Neural crest cell (in vitro differentiated cells): Measurements from ENCODE around the gene GPATCH8. TPM values are rescaled to one million over a fixed set of nuclear protein-coding genes. Genes with fewer than 3 reads are reported as not detected.

ENCODE experiments used
- DNase-seq: peaks from one replicate; pipeline ENCODE4 v3.0.0; 2021; ENCODE audit warnings: low read depth, mixed read lengths, low spot score
- H3K27ac Mint-ChIP-seq: one replicate; pipeline ENCODE4 v1.8.0; 2021; ENCODE audit warnings: mild to moderate bottlenecking, mixed read lengths; ENCODE audit not compliant: unreplicated experiment
- H3K27me3 Mint-ChIP-seq: 2 replicates; pipeline ENCODE4 v1.8.0; 2021; ENCODE audit warnings: low read depth, mild to moderate bottlenecking, mixed read lengths
- H3K36me3 Mint-ChIP-seq: 2 replicates; pipeline ENCODE4 v1.8.0; 2021; ENCODE audit warnings: low read depth, mild to moderate bottlenecking, mixed read lengths
- H3K4me1 Mint-ChIP-seq: 2 replicates; pipeline ENCODE4 v1.8.0; 2021; ENCODE audit warnings: mixed read lengths
- H3K4me3 Mint-ChIP-seq: one replicate; pipeline ENCODE4 v1.8.0; 2021; ENCODE audit warnings: mild to moderate bottlenecking, mixed read lengths
- H3K9me3 Mint-ChIP-seq: 2 replicates; pipeline ENCODE4 v1.8.0; 2021; ENCODE audit warnings: mixed read lengths
- total RNA-seq: library from RNA; stranded (reverse); gene quantifications from 2 replicates; pipeline ENCODE4 v1.2.1, GENCODE V29; 2021
- TF ChIP-seq, protein P1 (sequence below): fragments of 200-600 bp; sonication (generic); conservative IDR thresholded peaks from 2 replicates; pipeline ENCODE4 v1.5.0; 2021; ENCODE audit warnings: antibody characterized with exemption, mild to moderate bottlenecking

GPATCH8 gene
- total RNA-seq, 1 donor from 2014 or later, result 47.0 TPM

DNA sequence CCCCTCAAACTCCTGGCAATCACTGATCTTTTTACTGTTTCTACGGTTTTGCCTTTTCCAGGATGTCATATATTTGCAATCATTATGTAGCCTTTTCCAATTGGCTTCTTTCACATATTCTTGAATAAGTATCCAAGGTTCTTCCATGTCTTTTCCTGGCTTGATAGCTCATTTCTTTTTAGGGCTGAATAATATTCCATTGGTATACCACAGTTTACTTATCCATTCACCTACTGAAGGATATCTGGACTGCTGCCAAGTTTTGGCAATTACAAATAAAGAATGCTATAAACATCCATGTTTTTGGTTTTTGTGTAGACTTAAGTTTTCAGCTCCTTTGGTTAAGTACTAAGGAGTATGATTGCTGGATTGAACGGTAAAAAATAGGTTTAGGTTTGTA lies 16.0 kb downstream of the GPATCH8 start:
- H3K27ac Mint-ChIP-seq, result no peak overlapping the region
- TF ChIP-seq, protein P1, sequence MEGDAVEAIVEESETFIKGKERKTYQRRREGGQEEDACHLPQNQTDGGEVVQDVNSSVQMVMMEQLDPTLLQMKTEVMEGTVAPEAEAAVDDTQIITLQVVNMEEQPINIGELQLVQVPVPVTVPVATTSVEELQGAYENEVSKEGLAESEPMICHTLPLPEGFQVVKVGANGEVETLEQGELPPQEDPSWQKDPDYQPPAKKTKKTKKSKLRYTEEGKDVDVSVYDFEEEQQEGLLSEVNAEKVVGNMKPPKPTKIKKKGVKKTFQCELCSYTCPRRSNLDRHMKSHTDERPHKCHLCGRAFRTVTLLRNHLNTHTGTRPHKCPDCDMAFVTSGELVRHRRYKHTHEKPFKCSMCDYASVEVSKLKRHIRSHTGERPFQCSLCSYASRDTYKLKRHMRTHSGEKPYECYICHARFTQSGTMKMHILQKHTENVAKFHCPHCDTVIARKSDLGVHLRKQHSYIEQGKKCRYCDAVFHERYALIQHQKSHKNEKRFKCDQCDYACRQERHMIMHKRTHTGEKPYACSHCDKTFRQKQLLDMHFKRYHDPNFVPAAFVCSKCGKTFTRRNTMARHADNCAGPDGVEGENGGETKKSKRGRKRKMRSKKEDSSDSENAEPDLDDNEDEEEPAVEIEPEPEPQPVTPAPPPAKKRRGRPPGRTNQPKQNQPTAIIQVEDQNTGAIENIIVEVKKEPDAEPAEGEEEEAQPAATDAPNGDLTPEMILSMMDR, result no peak
- H3K4me3 Mint-ChIP-seq, result no peak overlapping the region
- no peaks in the 10 kb centered on the region for H3K9me3 Mint-ChIP-seq
- no peaks in the 10 kb centered on the region for H3K27me3 Mint-ChIP-seq
- H3K4me1 Mint-ChIP-seq, result peaks cover 5% of the 10 kb centered on the region
- H3K36me3 Mint-ChIP-seq, result peaks cover 5% of the 10 kb centered on the region
- DNase-seq, result no peak

DNA sequence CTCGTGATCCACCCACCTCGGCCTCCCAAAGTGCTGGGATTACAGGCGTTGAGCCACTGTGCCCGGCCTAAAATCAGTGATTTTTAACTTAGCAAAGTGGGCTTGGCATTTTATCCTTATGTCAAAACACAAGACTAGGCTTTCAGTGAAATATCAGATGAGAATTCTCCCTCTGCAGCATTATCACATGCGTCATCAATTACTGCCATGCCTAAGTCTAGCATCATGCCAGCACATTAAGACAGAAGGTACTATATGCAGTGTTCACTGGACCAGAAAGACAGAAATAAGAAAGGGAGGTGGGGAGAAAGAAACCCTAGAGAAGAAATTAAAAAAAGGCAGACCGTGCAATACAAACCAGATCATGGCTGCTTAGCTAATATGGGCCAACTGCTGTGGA lies 29.8 kb downstream of the GPATCH8 start:
- no peak overlapping the region for H3K4me3 Mint-ChIP-seq
- H3K4me1 Mint-ChIP-seq, result no peaks in the 10 kb centered on the region
- H3K27ac Mint-ChIP-seq, result no peak overlapping the region
- TF ChIP-seq, protein P1, result no peak
- DNase-seq, result no peak
- H3K9me3 Mint-ChIP-seq, result no peaks in the 10 kb centered on the region
- H3K36me3 Mint-ChIP-seq, result no peaks in the 10 kb centered on the region
- H3K27me3 Mint-ChIP-seq, result no peaks in the 10 kb centered on the region

DNA sequence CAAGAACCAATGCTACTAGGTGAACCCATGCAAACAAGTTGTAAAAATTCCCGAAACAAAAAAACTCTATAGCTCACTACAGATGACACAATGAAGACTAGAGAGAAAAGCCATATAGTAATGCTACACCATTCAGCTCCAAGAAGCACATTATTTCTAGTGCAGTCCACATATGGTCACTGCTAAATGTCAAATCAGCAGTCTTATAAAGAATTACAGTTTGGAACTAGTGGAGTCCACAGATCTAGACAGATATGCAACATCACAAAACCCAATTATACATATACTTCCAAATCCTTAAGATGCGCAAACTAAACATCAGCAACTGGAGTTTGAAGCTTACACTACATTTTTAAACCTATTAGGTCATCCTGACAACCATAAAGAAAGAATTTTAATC lies 33.5 kb downstream of the GPATCH8 start:
- Mint-ChIP-seq H3K27ac (no peak overlapping the region), H3K27me3 (no peaks in the 10 kb centered on the region), H3K36me3 (peaks cover 2% of the 10 kb centered on the region), H3K4me1 (peaks cover 13% of the 10 kb centered on the region), H3K4me3 (no peak overlapping the region), H3K9me3 (no peaks in the 10 kb centered on the region)
- TF ChIP-seq, protein P1, result no peak
- no peak for DNase-seq

GRCh38 chr17:44467108-44467507 lies 36.1 kb downstream of the GPATCH8 start:
- Mint-ChIP-seq H3K9me3 (no peaks in the 10 kb centered on the region), H3K36me3 (peaks cover 2% of the 10 kb centered on the region), H3K27me3 (no peaks in the 10 kb centered on the region), H3K4me3 (no peak overlapping the region), H3K4me1 (peaks cover 13% of the 10 kb centered on the region), H3K27ac (no peak overlapping the region)
- TF ChIP-seq, protein P1, result no peak
- no peak for DNase-seq

DNA sequence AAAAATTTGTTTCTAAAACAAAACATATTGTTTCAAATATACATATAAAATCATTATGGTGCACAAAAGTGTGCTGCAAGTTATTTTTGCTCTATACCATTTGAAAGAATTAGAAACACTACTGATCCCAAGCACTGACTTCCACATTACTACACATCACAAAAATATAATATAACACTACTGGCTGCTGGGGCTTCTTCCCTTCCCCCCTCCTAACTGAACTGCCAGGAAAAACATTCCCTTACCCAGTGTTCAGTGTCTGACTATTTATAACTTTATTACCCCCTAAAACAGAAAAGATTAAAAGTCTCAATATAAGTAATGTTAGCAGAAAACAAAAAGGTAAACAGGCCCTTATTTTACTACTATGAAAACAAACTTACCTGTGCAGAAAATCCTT lies 36.9 kb downstream of the GPATCH8 start:
- no peak overlapping the region for H3K27ac Mint-ChIP-seq

More for the DNA sequence above, 36.9 kb downstream of the GPATCH8 start:
- TF ChIP-seq, protein P1, result no peak
- Mint-ChIP-seq H3K27me3 (no peaks in the 10 kb centered on the region), H3K4me3 (no peak overlapping the region), H3K9me3 (no peaks in the 10 kb centered on the region), H3K36me3 (peaks cover 2% of the 10 kb centered on the region), H3K4me1 (peaks cover 13% of the 10 kb centered on the region)
- no peak for DNase-seq
